IPS-15b (cell line): ENCODE results near the gene KCNK1.
"Not testable (repeated sequence)": the region's sequence is repeated elsewhere in the genome, so short reads cannot be mapped to it uniquely, and the experiment has no call there.

Experiments used
- H3K27me3 ChIP-seq: one replicate; pipeline ENCODE4 v1.6.1; 2013; ENCODE audit warnings: low read length; ENCODE audit not compliant: control insufficient read depth, insufficient read depth
- H3K36me3 ChIP-seq: one replicate; pipeline ENCODE4 v1.6.1; 2013; ENCODE audit warnings: low read length; ENCODE audit not compliant: control insufficient read depth, insufficient read depth
- H3K4me1 ChIP-seq: one replicate; pipeline ENCODE4 v1.6.1; 2013; ENCODE audit warnings: mild to moderate bottlenecking, low read length; ENCODE audit not compliant: control insufficient read depth, insufficient read depth
- H3K4me3 ChIP-seq: one replicate; pipeline ENCODE4 v1.5.1; 2013; ENCODE audit warnings: low read depth, low read length
- H3K9ac ChIP-seq: one replicate; pipeline ENCODE4 v1.6.1; 2013; ENCODE audit warnings: low read depth, mild to moderate bottlenecking, low read length
- H3K9me3 ChIP-seq: one replicate; pipeline ENCODE4 v1.6.1; 2013; ENCODE audit warnings: mild to moderate bottlenecking, low read length; ENCODE audit not compliant: control insufficient read depth, insufficient read depth

KCNK1 gene

GRCh38 chr1:233609926-233610325 lies 4.0 kb upstream of the KCNK1 start:
- Histone ChIP-seq H3K9ac (no peak overlapping the region), H3K27me3 (peaks cover 13% of the 10 kb centered on the region), H3K9me3 (no peaks in the 10 kb centered on the region), H3K4me1 (no peaks in the 10 kb centered on the region), H3K4me3 (no peak overlapping the region), H3K36me3 (no peaks in the 10 kb centered on the region)

DNA sequence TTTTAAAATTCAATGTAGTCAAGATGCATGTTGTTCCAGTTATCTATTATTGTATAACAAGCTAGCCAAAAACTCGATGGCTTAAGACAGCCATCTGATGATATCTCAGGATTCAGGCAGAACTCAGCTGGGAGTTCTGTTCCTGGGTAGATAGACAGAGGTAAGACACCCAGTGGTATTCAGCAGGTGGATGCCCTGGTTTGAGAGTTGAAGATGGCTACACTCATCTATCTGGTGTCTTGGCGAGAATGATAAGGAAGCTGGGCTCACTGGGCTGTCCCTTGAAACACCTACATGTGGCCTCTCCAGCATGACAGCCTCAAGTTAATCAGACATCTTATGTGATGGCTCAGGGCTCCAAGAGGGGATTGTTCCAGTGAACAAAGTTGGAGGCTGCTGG lies 3.3 kb upstream of the KCNK1 start:
- no peak overlapping the region for H3K9ac ChIP-seq
- H3K27me3 ChIP-seq, result peaks cover 14% of the 10 kb centered on the region
- no peaks in the 10 kb centered on the region for H3K9me3 ChIP-seq
- H3K4me1 ChIP-seq, result no peaks in the 10 kb centered on the region
- H3K4me3 ChIP-seq, result no peak overlapping the region
- H3K36me3 ChIP-seq, result no peaks in the 10 kb centered on the region

- not testable (repeated sequence) for H3K9me3 ChIP-seq, H3K36me3 ChIP-seq, H3K4me1 ChIP-seq, H3K4me3 ChIP-seq, H3K9ac ChIP-seq
- peaks cover 14% of the 10 kb centered on the region for H3K27me3 ChIP-seq
Measured at GRCh38 chr1:233611363-233611762, 2.5 kb upstream of the KCNK1 start.

DNA sequence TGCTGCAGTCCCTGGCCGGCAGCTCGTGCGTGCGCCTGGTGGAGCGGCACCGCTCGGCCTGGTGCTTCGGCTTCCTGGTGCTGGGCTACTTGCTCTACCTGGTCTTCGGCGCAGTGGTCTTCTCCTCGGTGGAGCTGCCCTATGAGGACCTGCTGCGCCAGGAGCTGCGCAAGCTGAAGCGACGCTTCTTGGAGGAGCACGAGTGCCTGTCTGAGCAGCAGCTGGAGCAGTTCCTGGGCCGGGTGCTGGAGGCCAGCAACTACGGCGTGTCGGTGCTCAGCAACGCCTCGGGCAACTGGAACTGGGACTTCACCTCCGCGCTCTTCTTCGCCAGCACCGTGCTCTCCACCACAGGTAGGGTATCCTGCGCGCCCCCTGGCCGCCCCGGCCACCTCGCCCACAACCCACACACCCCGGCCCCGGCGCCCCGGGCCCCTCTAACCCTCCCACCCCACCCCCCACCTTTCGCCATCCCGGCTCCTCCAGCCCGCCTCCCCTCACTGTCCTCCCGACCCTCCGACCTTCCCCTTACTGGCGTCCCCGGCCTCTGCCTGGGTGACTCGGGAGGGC lies 352 bp downstream of the KCNK1 start:
- H3K9ac ChIP-seq, result no peak overlapping the region
- no peaks in the 10 kb centered on the region for H3K9me3 ChIP-seq

GRCh38 chr1:233614743-233615521 lies 1.0 kb downstream of the KCNK1 start:
- no peaks in the 10 kb centered on the region for H3K36me3 ChIP-seq
- H3K4me3 ChIP-seq, result peak overlapping the region; percentile 82

More for the DNA sequence above, 352 bp downstream of the KCNK1 start:
- Histone ChIP-seq H3K4me1 (no peaks in the 10 kb centered on the region), H3K4me3 (peak overlapping the region; percentile 82), H3K36me3 (no peaks in the 10 kb centered on the region), H3K27me3 (peaks cover 12% of the 10 kb centered on the region)

DNA sequence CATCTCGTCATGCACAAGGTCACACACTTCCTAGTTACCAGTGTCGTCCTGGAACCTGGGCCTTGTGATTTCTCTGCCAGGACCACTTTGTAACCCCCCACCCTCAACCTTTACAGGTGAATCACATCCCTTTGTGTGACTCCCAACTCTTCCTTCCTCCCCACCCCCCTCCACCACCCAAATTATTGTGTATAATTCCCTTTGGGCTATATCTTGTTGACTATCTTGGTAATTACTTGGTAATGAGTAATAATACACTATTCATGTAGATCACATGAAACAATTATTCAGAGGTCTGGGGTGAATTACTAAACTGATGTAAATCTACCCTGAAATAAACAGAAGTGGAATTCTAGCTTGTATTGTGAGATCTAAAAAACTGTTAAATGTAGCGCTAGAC lies 1.7 kb downstream of the KCNK1 start:
- H3K9ac ChIP-seq, result no peak overlapping the region
- no peaks in the 10 kb centered on the region for H3K4me1 ChIP-seq
- H3K4me3 ChIP-seq, result peak overlapping the region; percentile 82
- H3K36me3 ChIP-seq, result no peaks in the 10 kb centered on the region
- H3K9me3 ChIP-seq, result no peaks in the 10 kb centered on the region
- H3K27me3 ChIP-seq, result peaks cover 12% of the 10 kb centered on the region

More at GRCh38 chr1:233614743-233615521, 1.0 kb downstream of the KCNK1 start:
- Histone ChIP-seq H3K4me1 (no peaks in the 10 kb centered on the region), H3K9me3 (no peaks in the 10 kb centered on the region), H3K9ac (peak overlapping the region; percentile 26), H3K27me3 (peaks cover 12% of the 10 kb centered on the region)

GRCh38 chr1:233617025-233617424 lies 3.1 kb downstream of the KCNK1 start:
- Histone ChIP-seq H3K27me3 (peaks cover 5% of the 10 kb centered on the region), H3K4me3 (no peak overlapping the region), H3K4me1 (no peaks in the 10 kb centered on the region), H3K36me3 (no peaks in the 10 kb centered on the region), H3K9me3 (no peaks in the 10 kb centered on the region), H3K9ac (no peak overlapping the region)

DNA sequence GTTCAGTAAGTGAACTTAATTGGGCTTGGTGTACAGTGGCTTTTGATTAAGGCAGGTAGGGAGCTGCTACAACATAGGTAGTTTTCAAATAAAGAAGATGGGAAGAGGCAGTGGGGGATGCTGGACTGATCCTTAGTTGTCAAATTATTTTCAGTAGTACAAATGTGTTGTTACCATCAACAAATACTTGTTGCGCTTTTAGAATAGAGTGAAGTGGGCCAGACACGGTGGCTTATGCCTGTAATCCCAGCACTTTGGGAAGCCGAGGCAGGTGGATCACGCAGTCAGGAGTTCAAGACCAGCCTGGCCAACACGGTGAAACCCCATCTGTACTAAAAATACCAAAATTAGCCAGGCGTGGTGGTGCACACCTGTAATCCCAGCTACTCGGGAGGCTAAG lies 5.5 kb downstream of the KCNK1 start:
- not testable (repeated sequence) for H3K9ac ChIP-seq, H3K36me3 ChIP-seq, H3K27me3 ChIP-seq, H3K4me3 ChIP-seq, H3K9me3 ChIP-seq, H3K4me1 ChIP-seq

DNA sequence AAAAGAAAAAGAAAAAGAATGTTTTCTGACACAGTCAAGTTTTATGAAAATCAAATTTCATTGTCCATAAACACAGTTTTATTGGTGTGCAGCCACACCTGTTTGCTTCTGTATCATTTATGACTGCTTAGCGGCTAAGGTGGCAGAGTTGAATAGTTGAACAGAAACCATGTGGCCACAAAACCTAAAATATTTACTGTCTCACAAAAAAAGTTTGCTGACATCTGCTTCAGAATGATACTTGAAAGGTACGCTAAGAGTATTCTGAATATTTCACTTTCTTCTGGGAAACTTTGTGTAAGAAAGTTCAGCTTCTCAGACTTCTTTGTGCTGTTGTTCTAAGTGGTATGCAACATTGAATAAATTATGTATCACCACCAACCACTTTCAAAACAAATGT lies 6.2 kb downstream of the KCNK1 start:
- Histone ChIP-seq H3K27me3 (peaks cover under 1% of the 10 kb centered on the region), H3K36me3 (no peaks in the 10 kb centered on the region), H3K9ac (no peak overlapping the region)

GRCh38 chr1:233621923-233622322 lies 8.0 kb downstream of the KCNK1 start:
- no peak overlapping the region for H3K9ac ChIP-seq
- no peak overlapping the region for H3K4me3 ChIP-seq
- H3K36me3 ChIP-seq, result no peaks in the 10 kb centered on the region
- no peaks in the 10 kb centered on the region for H3K9me3 ChIP-seq
- no peaks in the 10 kb centered on the region for H3K27me3 ChIP-seq
- no peaks in the 10 kb centered on the region for H3K4me1 ChIP-seq

More for the DNA sequence above, 6.2 kb downstream of the KCNK1 start:
- Histone ChIP-seq H3K4me3 (no peak overlapping the region), H3K4me1 (no peaks in the 10 kb centered on the region), H3K9me3 (no peaks in the 10 kb centered on the region)

- Histone ChIP-seq H3K27me3 (no peaks in the 10 kb centered on the region), H3K36me3 (no peaks in the 10 kb centered on the region), H3K4me3 (no peak overlapping the region), H3K4me1 (no peaks in the 10 kb centered on the region), H3K9ac (no peak overlapping the region), H3K9me3 (no peaks in the 10 kb centered on the region)
Measured at GRCh38 chr1:233624289-233624688, 10.4 kb downstream of the KCNK1 start.

GRCh38 chr1:233625087-233625486 lies 11.2 kb downstream of the KCNK1 start:
- Histone ChIP-seq H3K4me1 (no peaks in the 10 kb centered on the region), H3K4me3 (no peak overlapping the region), H3K36me3 (no peaks in the 10 kb centered on the region), H3K9ac (no peak overlapping the region), H3K27me3 (no peaks in the 10 kb centered on the region), H3K9me3 (no peaks in the 10 kb centered on the region)
